ENCODE results near the gene ARHGAP6. TPM values are rescaled to one million over a fixed set of nuclear protein-coding genes. Genes with fewer than 3 reads are reported as not detected.

Gene ARHGAP6
- polyA plus RNA-seq, 3 donors, result 13.9 to 19.4 (median 15.4) TPM

GRCh38 chrX:11187001-11187400 is 478.7 kb downstream of the ARHGAP6 start:
- no peak for DNase-seq (ENCODE audit: extremely low read depth in 1 of 11, low read depth in 9 of 11, low spot score in 4 of 11)

- DNase-seq (ENCODE audit: extremely low read depth in 1 of 11, low read depth in 9 of 11, low spot score in 4 of 11), result no peak
Measured at GRCh38 chrX:11185861-11186260, 479.9 kb downstream of the ARHGAP6 start.

GRCh38 chrX:11180571-11180970 is 485.1 kb downstream of the ARHGAP6 start:
- DNase-seq (ENCODE audit: extremely low read depth in 1 of 11, low read depth in 9 of 11, low spot score in 4 of 11), result no peak

GRCh38 chrX:11172415-11172814 is 493.3 kb downstream of the ARHGAP6 start:
- DNase-seq (ENCODE audit: extremely low read depth in 1 of 11, low read depth in 9 of 11, low spot score in 4 of 11), result no peak

DNA sequence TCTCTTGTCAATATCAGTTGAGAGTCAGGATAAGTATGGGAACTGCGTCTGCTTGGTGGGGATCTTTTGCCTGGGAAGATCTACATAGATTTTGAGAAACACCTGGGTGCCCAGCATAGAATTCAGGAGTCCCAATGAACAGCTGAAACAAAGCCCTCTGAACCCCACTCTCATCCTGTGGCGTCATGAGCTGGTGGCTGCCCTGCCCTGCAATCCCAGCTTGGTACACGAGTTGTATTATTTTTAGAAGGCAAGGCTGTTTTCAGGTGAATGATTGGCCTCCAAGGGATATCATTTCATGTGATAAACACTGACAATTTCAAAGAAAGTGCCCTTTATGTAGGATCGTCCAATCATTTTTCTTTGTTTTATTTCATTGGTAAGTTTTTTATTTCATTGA is 493.8 kb downstream of the ARHGAP6 start:
- DNase-seq (ENCODE audit: extremely low read depth in 1 of 11, low read depth in 9 of 11, low spot score in 4 of 11), result no peak

- no peak for DNase-seq (ENCODE audit: extremely low read depth in 1 of 11, low read depth in 9 of 11, low spot score in 4 of 11)
Measured at GRCh38 chrX:11164433-11164832, 501.3 kb downstream of the ARHGAP6 start.

DNA sequence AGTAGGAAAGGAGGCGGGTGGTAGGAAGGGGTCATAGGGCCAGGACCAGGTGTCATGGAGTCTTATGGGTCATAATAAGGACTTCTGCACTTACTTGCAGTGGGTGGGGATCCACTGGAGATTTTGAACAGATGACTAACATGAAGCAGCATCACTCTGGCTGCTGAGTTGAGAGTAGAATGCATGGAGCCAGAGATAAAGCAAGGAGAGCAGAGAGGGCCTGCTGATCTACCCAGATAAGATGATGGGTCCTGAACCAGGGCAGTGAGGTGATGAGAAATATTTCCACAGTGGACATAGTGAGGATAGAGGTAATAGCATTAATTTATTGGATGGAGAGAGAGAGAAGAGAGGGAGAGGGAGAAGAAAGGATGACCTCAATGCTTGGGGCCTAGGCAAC is 506.6 kb downstream of the ARHGAP6 start:
- no peak for DNase-seq (ENCODE audit: extremely low read depth in 1 of 11, low read depth in 9 of 11, low spot score in 4 of 11)

- DNase-seq (ENCODE audit: extremely low read depth in 1 of 11, low read depth in 9 of 11, low spot score in 4 of 11), result no peak
Measured at GRCh38 chrX:11151799-11152559, 513.7 kb downstream of the ARHGAP6 start.

GRCh38 chrX:11148401-11148800 is 517.3 kb downstream of the ARHGAP6 start:
- no peak for DNase-seq (ENCODE audit: extremely low read depth in 1 of 11, low read depth in 9 of 11, low spot score in 4 of 11)

- DNase-seq (ENCODE audit: extremely low read depth in 1 of 11, low read depth in 9 of 11, low spot score in 4 of 11), result no peak
Measured at GRCh38 chrX:11146411-11146810, 519.3 kb downstream of the ARHGAP6 start.

GRCh38 chrX:11143931-11144678 is 521.6 kb downstream of the ARHGAP6 start:
- peak; percentile 52 to 82 (median 69) for DNase-seq (ENCODE audit: extremely low read depth in 1 of 11, low read depth in 9 of 11, low spot score in 4 of 11)

GRCh38 chrX:11138498-11139390 is 527.0 kb downstream of the ARHGAP6 start:
- DNase-seq (ENCODE audit: extremely low read depth in 1 of 11, low read depth in 9 of 11, low spot score in 4 of 11), result no peak

- peak in 6 of 11 donors; percentile 14 to 27 (median 20) for DNase-seq (ENCODE audit: extremely low read depth in 1 of 11, low read depth in 9 of 11, low spot score in 4 of 11)
Measured at GRCh38 chrX:11137543-11138139, 528.1 kb downstream of the ARHGAP6 start.

- DNase-seq (ENCODE audit: extremely low read depth in 1 of 11, low read depth in 9 of 11, low spot score in 4 of 11), result no peak
Measured at GRCh38 chrX:11135564-11136185, 530.0 kb downstream of the ARHGAP6 start.

GRCh38 chrX:11131146-11131545 is 534.6 kb downstream of the ARHGAP6 start:
- no peak for DNase-seq (ENCODE audit: extremely low read depth in 1 of 11, low read depth in 9 of 11, low spot score in 4 of 11)

DNA sequence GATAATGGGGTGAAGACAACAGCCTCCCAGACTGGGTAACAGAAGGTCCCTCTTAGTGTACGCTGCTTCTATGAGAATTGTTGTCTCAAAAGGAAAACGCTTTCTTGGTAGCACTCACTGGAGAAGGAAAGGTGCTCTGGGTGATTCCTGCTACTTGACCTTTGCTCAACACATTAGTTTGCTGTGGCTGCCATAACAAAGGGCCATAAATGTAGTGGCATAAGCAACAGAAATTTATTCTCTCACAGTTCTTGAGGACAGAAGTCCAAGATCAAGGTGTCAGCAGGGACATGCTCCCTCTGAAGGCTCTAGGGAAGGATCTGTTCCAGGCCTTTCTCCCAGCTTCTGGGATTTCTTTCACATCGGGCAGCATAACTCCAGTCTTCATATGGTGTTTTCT is 535.6 kb downstream of the ARHGAP6 start:
- no peak for DNase-seq (ENCODE audit: extremely low read depth in 1 of 11, low read depth in 9 of 11, low spot score in 4 of 11)

DNA sequence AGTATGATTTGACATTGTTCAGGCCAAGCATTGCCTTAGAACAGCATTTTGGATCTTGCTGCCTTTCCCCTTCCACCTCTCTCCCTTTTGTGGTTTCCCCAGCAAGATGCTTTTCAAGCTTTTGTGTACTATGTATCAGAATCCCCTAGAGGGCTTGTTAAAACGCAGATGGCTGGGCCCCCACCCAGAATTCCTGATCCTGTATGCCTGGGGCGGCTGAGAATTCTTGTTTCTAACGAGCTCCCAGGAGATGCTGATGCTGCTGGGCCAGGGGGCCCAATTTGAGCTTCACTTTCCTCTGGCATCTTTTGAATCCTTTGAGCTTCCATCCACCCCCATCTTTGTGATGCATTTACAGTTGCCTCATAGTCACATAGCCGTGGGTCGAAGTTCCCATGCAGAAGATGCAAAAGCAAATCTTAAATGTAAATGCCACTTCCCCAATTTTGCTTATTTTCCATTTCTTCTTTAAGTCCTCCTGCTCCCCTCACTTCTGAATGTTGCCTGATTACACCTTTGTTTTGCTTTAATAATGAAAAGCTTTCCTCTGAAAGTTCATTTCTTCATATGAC is 536.1 kb downstream of the ARHGAP6 start:
- DNase-seq (ENCODE audit: extremely low read depth in 1 of 11, low read depth in 9 of 11, low spot score in 4 of 11), result no peak

DNA sequence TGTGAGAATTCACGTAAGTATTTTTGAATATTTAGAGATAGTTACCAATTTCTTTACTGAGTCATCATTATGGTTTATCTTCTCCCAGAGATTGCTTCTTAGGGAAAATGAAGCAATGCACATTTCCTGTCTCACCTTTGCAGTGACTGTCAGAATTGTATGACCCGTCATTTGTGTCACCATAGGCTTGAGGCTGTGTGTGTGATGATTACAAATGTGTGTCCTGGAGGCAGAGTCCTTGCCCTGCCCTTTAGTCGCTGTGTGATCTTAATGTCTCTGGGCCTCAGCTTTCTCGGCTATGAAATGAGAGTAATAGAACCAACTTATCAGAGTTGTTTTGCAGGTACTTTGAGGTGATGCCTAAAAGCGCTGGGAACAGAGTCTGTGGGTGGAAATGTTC is 540.7 kb downstream of the ARHGAP6 start:
- DNase-seq (ENCODE audit: extremely low read depth in 1 of 11, low read depth in 9 of 11, low spot score in 4 of 11), result no peak
